CD14-positive monocyte (primary cell): ENCODE results near the gene NIPAL3. TPM values are rescaled to one million over a fixed set of nuclear protein-coding genes. Genes with fewer than 3 reads are reported as not detected.

ENCODE experiments used
- DNase-seq, 3 donors: peaks; one replicate each; pipeline ENCODE4 v3.0.0-alpha.2; 2011 to 2022
- H2AFZ ChIP-seq: 2 replicates; pipeline ENCODE4 v1.6.0; 2012; ENCODE audit warnings: mild to moderate bottlenecking, low read depth, low read length, inconsistent platforms; ENCODE audit not compliant: insufficient read depth, poor library complexity, severe bottlenecking
- H3K27ac ChIP-seq, 2 donors: 1 replicate in 1 of 2; 2 replicates in 1 of 2; pipeline ENCODE4 v1.5.1; 2012 to 2013; ENCODE audit warnings: low read length in 2 of 2, control low read depth in 1 of 2, inconsistent platforms in 1 of 2, low read depth in 1 of 2, mild to moderate bottlenecking in 1 of 2
- H3K27me3 ChIP-seq, 2 donors: one replicate each; pipeline versions ENCODE4 v1.6.0 to v1.6.1; 2011 to 2013; ENCODE audit warnings: low read length in 2 of 2; ENCODE audit not compliant: control insufficient read depth in 2 of 2, insufficient read depth in 2 of 2
- H3K36me3 ChIP-seq, 2 donors: replicated peaks in 1 of 2; 1 replicate in 1 of 2; 2 replicates in 1 of 2; pipeline versions ENCODE4 v1.5.1 to v1.6.1; 2012 to 2013; ENCODE audit warnings: low read length in 2 of 2, control low read depth in 1 of 2, inconsistent platforms in 1 of 2, mild to moderate bottlenecking in 1 of 2; ENCODE audit not compliant: insufficient read depth in 2 of 2, control insufficient read depth in 1 of 2
- H3K4me1 ChIP-seq, 2 donors: 1 replicate in 1 of 2; 2 replicates in 1 of 2; pipeline versions ENCODE4 v1.5.1 to v1.6.1; 2012 to 2013; ENCODE audit warnings: low read length in 2 of 2, control low read depth in 1 of 2, inconsistent platforms in 1 of 2, mild to moderate bottlenecking in 1 of 2, moderate library complexity in 1 of 2; ENCODE audit not compliant: insufficient read depth in 2 of 2, control insufficient read depth in 1 of 2
- H3K4me2 ChIP-seq: replicated peaks from 2 replicates; pipeline ENCODE3; 2012; ENCODE audit warnings: low read length, moderate library complexity, mild to moderate bottlenecking; ENCODE audit not compliant: poor library complexity, severe bottlenecking; ENCODE audit errors: extremely low read depth
- H3K4me3 ChIP-seq, 3 experiments: fragments of 200-600 bp in 1 of 3; sonication (generic) in 1 of 3; replicated peaks in 1 of 3; 1 replicate in 2 of 3; 2 replicates in 1 of 3; pipeline ENCODE4 v1.5.1; 2011 to 2013; ENCODE audit warnings: low read length in 3 of 3, mild to moderate bottlenecking in 3 of 3, control low read depth in 2 of 3, low read depth in 2 of 3, inconsistent platforms in 1 of 3, moderate library complexity in 1 of 3
- H3K79me2 ChIP-seq: 2 replicates; pipeline ENCODE4 v1.6.0; 2012; ENCODE audit warnings: mild to moderate bottlenecking, control low read depth, inconsistent platforms, low read length, moderate library complexity; ENCODE audit not compliant: insufficient read depth
- H3K9ac ChIP-seq: 2 replicates; pipeline ENCODE4 v1.6.0; 2017; ENCODE audit warnings: low read length, mild to moderate bottlenecking; ENCODE audit not compliant: insufficient read depth, poor library complexity, severe bottlenecking
- H3K9me3 ChIP-seq, 2 donors: replicated peaks in 1 of 2; 1 replicate in 1 of 2; 2 replicates in 1 of 2; pipeline versions ENCODE4 v1.5.1 to v1.6.1; 2012 to 2013; ENCODE audit warnings: low read length in 2 of 2, control low read depth in 1 of 2; ENCODE audit not compliant: control insufficient read depth in 1 of 2, insufficient read depth in 1 of 2
- H4K20me1 ChIP-seq: 2 replicates; pipeline ENCODE4 v1.6.0; 2012; ENCODE audit warnings: mild to moderate bottlenecking, low read length, control low read depth, moderate library complexity; ENCODE audit not compliant: insufficient read depth
- H3K27ac Mint-ChIP-seq, 7 donors: one replicate each; pipeline ENCODE4 v1.8.0; 2020; ENCODE audit warnings: mild to moderate bottlenecking in 7 of 7, mixed read lengths in 7 of 7, moderate library complexity in 6 of 7, inconsistent platforms in 2 of 7
- H3K27me3 Mint-ChIP-seq, 3 donors: one replicate each; pipeline ENCODE4 v1.8.0; 2021 to 2022; ENCODE audit warnings: low read depth in 3 of 3, mild to moderate bottlenecking in 3 of 3, mixed read lengths in 3 of 3, moderate library complexity in 3 of 3, inconsistent platforms in 1 of 3
- H3K36me3 Mint-ChIP-seq, 2 donors: one replicate each; pipeline ENCODE4 v1.8.0; 2020; ENCODE audit warnings: mixed read lengths in 2 of 2, inconsistent platforms in 1 of 2, mild to moderate bottlenecking in 1 of 2
- H3K4me1 Mint-ChIP-seq: one replicate; pipeline ENCODE4 v1.8.0; 2020; ENCODE audit warnings: mild to moderate bottlenecking, mixed read lengths
- H3K4me3 Mint-ChIP-seq, 2 donors: one replicate each; pipeline ENCODE4 v1.8.0; 2020; ENCODE audit warnings: mild to moderate bottlenecking in 2 of 2, mixed read lengths in 2 of 2, moderate library complexity in 1 of 2
- H3K9me3 Mint-ChIP-seq, 7 donors: one replicate each; pipeline ENCODE4 v1.8.0; 2020 to 2022; ENCODE audit warnings: mixed read lengths in 7 of 7, mild to moderate bottlenecking in 6 of 7, moderate library complexity in 6 of 7, inconsistent platforms in 2 of 7
- WGBS: methylation state at CpG from one replicate; pipeline ENCODE4 v1.1.5; 2013; ENCODE audit warnings: missing lambda C conversion rate; ENCODE audit not compliant: insufficient coverage; 5-methylcytosine and 5-hydroxymethylcytosine counted together
- intact Hi-C, 2 donors: fragments of 100-400 bp; cut with micrococcal nuclease; formaldehyde crosslinking; loops; one replicate each; pipeline versions ENCODE4 v1.15.0 to v1.15.1; 2023
- polyA plus RNA-seq, 3 donors: library from polyadenylated mRNA; depleted of rRNA in 1 of 3; unstranded in 2 of 3; stranded (reverse) in 1 of 3; fragments of 300-500 nt in 2 of 3; fragments of >200 nt in 1 of 3; fragmentation: Illumina TruSeq in 2 of 3; gene quantifications; 1 replicate in 2 of 3; 2 replicates in 1 of 3; pipeline ENCODE4 v1.2.3, GENCODE V29; 2012 to 2021
- TF ChIP-seq, protein P1 (sequence below): fragments of 200-600 bp; IDR thresholded peaks from one replicate; pipeline ENCODE4 v1.8.0; 2022; ENCODE audit warnings: antibody characterized with exemption, mild to moderate bottlenecking

NIPAL3 gene
- polyA plus RNA-seq, 3 donors = 5.9 to 9.6 (median 6.6) TPM

- DNase-seq = no peak
- Mint-ChIP-seq H3K9me3 (peaks cover 0 to 5% (median 2%) of the 10 kb centered on the region in 7 donors), H3K27ac (no peak overlapping the region), H3K4me3 (no peak overlapping the region), H3K27me3 (peaks cover 0 to 2% (median 0%) of the 10 kb centered on the region in 3 donors), H3K4me1 (peaks cover 28% of the 10 kb centered on the region), H3K36me3 (peaks cover 21 to 27% of the 10 kb centered on the region in 2 donors)
- Histone ChIP-seq H3K36me3 (peaks cover 0 to 6% of the 10 kb centered on the region in 2 donors), H3K9me3 (no peaks in the 10 kb centered on the region), H4K20me1 (no peaks in the 10 kb centered on the region), H3K79me2 (no peaks in the 10 kb centered on the region), H2AFZ (no peak overlapping the region), H3K27me3 (no peaks in the 10 kb centered on the region), H3K4me3 (no peak overlapping the region), H3K4me2 (no peak overlapping the region), H3K27ac (no peak overlapping the region), H3K4me1 (peaks cover 1 to 24% of the 10 kb centered on the region in 2 donors), H3K9ac (no peak overlapping the region)
- no CpG with 5 or more reads among the region's 2 CpGs for WGBS
- intact Hi-C loops = loop anchor here in 1 of 2 donors (5.0 kb wide), 1 partner anchor 37 kb away; no protein-coding TSS in a partner anchor
- TF ChIP-seq, protein P1, sequence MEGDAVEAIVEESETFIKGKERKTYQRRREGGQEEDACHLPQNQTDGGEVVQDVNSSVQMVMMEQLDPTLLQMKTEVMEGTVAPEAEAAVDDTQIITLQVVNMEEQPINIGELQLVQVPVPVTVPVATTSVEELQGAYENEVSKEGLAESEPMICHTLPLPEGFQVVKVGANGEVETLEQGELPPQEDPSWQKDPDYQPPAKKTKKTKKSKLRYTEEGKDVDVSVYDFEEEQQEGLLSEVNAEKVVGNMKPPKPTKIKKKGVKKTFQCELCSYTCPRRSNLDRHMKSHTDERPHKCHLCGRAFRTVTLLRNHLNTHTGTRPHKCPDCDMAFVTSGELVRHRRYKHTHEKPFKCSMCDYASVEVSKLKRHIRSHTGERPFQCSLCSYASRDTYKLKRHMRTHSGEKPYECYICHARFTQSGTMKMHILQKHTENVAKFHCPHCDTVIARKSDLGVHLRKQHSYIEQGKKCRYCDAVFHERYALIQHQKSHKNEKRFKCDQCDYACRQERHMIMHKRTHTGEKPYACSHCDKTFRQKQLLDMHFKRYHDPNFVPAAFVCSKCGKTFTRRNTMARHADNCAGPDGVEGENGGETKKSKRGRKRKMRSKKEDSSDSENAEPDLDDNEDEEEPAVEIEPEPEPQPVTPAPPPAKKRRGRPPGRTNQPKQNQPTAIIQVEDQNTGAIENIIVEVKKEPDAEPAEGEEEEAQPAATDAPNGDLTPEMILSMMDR = no peak
These were observed 55.0 kb downstream of the NIPAL3 start for GRCh38 chr1:24470592-24470991.

DNA sequence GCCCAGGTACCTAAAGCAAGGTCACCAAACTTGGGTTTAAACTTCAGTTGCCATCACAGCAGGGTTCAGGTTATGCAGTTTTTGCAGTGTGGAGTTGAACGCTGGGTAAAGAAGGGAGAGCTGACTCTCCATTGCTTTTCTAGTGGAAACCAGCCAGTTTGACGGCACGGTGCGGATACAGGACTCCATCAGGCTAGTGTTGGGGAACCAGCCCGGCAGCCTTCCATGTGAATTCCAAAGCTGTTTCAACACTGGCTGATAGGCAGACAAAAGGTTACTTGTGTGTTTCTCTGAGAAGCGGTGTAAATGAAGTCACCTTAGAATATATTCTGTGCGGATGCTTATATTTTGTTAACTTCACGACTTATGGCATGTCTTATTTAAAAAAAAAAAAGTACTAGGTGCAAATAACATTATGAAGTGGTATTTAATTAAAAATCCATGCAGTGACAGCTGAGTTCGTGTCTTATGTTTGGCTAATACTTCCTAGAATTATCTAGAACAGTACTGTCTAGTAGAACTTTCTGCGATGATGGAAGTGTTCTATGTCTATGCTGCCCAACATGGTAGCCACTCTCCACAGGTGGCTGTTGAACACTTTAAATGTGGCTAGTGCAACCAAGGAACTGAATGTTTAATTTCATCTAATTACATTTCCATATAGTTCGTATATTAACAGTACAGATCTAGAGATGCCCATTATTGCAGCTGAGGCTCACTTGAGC is 57.1 kb downstream of the NIPAL3 start:
- TF ChIP-seq, protein P1 = no peak
- no peak overlapping the region for H2AFZ ChIP-seq
- Mint-ChIP-seq H3K27me3 (peaks cover 0 to 2% (median 0%) of the 10 kb centered on the region in 3 donors), H3K9me3 (peaks cover 0 to 5% (median 0%) of the 10 kb centered on the region in 7 donors), H3K4me1 (peaks cover 11% of the 10 kb centered on the region), H3K4me3 (no peak overlapping the region), H3K36me3 (peaks cover 17 to 18% of the 10 kb centered on the region in 2 donors), H3K27ac (no peak overlapping the region)
- H3K4me3 ChIP-seq = no peak overlapping the region
- H3K27me3 ChIP-seq = no peaks in the 10 kb centered on the region
- no peak overlapping the region for H3K4me2 ChIP-seq
- no peak for DNase-seq
- H3K79me2 ChIP-seq = no peaks in the 10 kb centered on the region
- H3K4me1 ChIP-seq = peaks cover 0 to 7% of the 10 kb centered on the region in 2 donors
- peaks cover 0 to 6% of the 10 kb centered on the region in 2 donors for H3K36me3 ChIP-seq
- 97% methylated on average over 7 of the region's 11 CpGs for WGBS
- no peaks in the 10 kb centered on the region for H4K20me1 ChIP-seq
- H3K27ac ChIP-seq = no peak overlapping the region
- intact Hi-C loops = loop anchor here in 1 of 2 donors (5.0 kb wide), 1 partner anchor 35 kb away; no protein-coding TSS in a partner anchor
- no peaks in the 10 kb centered on the region for H3K9me3 ChIP-seq
- H3K9ac ChIP-seq = no peak overlapping the region
